ENCODE data around the gene NRG3.

The NRG3 gene

GRCh38 chr10:82213784-82214183 lies 338.8 kb downstream of the NRG3 start:
- no peak for DNase-seq (ENCODE audit: low read depth in 2 of 2)

- DNase-seq (ENCODE audit: low read depth in 2 of 2): no peak
Observed at GRCh38 chr10:82221056-82221455, 346.1 kb downstream of the NRG3 start.

GRCh38 chr10:82221601-82222149 lies 346.7 kb downstream of the NRG3 start:
- no peak for DNase-seq (ENCODE audit: low read depth in 2 of 2)

GRCh38 chr10:82228701-82229100 lies 353.7 kb downstream of the NRG3 start:
- DNase-seq (ENCODE audit: low read depth in 2 of 2): no peak

- no peak for DNase-seq (ENCODE audit: low read depth in 2 of 2)
Observed at GRCh38 chr10:82234173-82234572, 359.2 kb downstream of the NRG3 start.

- DNase-seq (ENCODE audit: low read depth in 2 of 2): no peak
Observed at GRCh38 chr10:82236084-82236731, 361.2 kb downstream of the NRG3 start.

GRCh38 chr10:82238291-82238690 lies 363.3 kb downstream of the NRG3 start:
- DNase-seq (ENCODE audit: low read depth in 2 of 2): no peak

- DNase-seq (ENCODE audit: low read depth in 2 of 2): no peak
Observed at GRCh38 chr10:82240408-82240807, 365.4 kb downstream of the NRG3 start.

GRCh38 chr10:82242778-82243177 lies 367.8 kb downstream of the NRG3 start:
- DNase-seq (ENCODE audit: low read depth in 2 of 2): no peak

GRCh38 chr10:82245157-82245556 lies 370.2 kb downstream of the NRG3 start:
- no peak for DNase-seq (ENCODE audit: low read depth in 2 of 2)

- no peak for DNase-seq (ENCODE audit: low read depth in 2 of 2)
Observed at GRCh38 chr10:82245906-82246560, 371.0 kb downstream of the NRG3 start.

- no peak for DNase-seq (ENCODE audit: low read depth in 2 of 2)
Observed at GRCh38 chr10:82249141-82249540, 374.1 kb downstream of the NRG3 start.

GRCh38 chr10:82251222-82251906 lies 376.4 kb downstream of the NRG3 start:
- DNase-seq (ENCODE audit: low read depth in 2 of 2): no peak

- no peak for DNase-seq (ENCODE audit: low read depth in 2 of 2)
Observed at GRCh38 chr10:82252081-82252480, 377.1 kb downstream of the NRG3 start.

GRCh38 chr10:82254237-82254636 lies 379.2 kb downstream of the NRG3 start:
- DNase-seq (ENCODE audit: low read depth in 2 of 2): no peak

- DNase-seq (ENCODE audit: low read depth in 2 of 2): no peak
Observed at GRCh38 chr10:82256275-82256674, 381.3 kb downstream of the NRG3 start.

GRCh38 chr10:82266438-82266837 lies 391.4 kb downstream of the NRG3 start:
- no peak for DNase-seq (ENCODE audit: low read depth in 2 of 2)

GRCh38 chr10:82267014-82267413 lies 392.0 kb downstream of the NRG3 start:
- DNase-seq (ENCODE audit: low read depth in 2 of 2): no peak

GRCh38 chr10:82267465-82267864 lies 392.5 kb downstream of the NRG3 start:
- no peak for DNase-seq (ENCODE audit: low read depth in 2 of 2)

GRCh38 chr10:82267960-82268359 lies 393.0 kb downstream of the NRG3 start:
- no peak for DNase-seq (ENCODE audit: low read depth in 2 of 2)

GRCh38 chr10:82277591-82277990 lies 402.6 kb downstream of the NRG3 start:
- no peak for DNase-seq (ENCODE audit: low read depth in 2 of 2)

GRCh38 chr10:82278401-82279182 lies 403.6 kb downstream of the NRG3 start:
- DNase-seq (ENCODE audit: low read depth in 2 of 2): no peak
